HepG2 (cell line): ENCODE results near the gene PLCG1. TPM values are rescaled to one million over a fixed set of nuclear protein-coding genes. Genes with fewer than 3 reads are reported as not detected.

Source experiments
- ATAC-seq: fragments of 200-7000 bp; cut with Tn5 transposase; 3 replicates; pipeline ENCODE4 v1.9.1; 2020; ENCODE audit warnings: mild to moderate bottlenecking, moderate library complexity
- BruUV-seq: library from RNA; stranded (reverse); fragments of 400-500 nt; replicated peaks from 2 replicates; lab custom pipeline; 2021; lab: Mats Ljungman, UMichigan
- CTCF ChIA-PET: fragments of 300-600 bp; formaldehyde crosslinking; extraction: SDS; loops from one replicate; lab custom pipeline; 2021; ENCODE audit warnings: low total read pairs, inconsistent platforms, low intra/inter-chr PET ratio; lab: Yijun Ruan, JAX
- POLR2A ChIA-PET: fragments of 350-600 bp; sonication (Branson Sonifier 250); formaldehyde crosslinking; loops from one replicate; lab custom pipeline; 2020; ENCODE audit warnings: antibody characterized with exemption, inconsistent platforms; lab: Yijun Ruan, JAX
- DNase-seq: peaks from one replicate; pipeline ENCODE4 v3.0.0-alpha.2; 2015; ENCODE audit warnings: low spot score
- FAIRE-seq: peaks from 3 replicates; lab custom pipeline; 2011; peaks lifted over from hg19 to GRCh38; lab: Jason Lieb, UNC
- H2AFZ ChIP-seq: one replicate; pipeline ENCODE4 v1.6.1; 2011; ENCODE audit warnings: low read length, inconsistent platforms
- H3K27ac ChIP-seq: fragments of 300-600 bp; 3 replicates; pipeline ENCODE4 v1.8.0; 2011; ENCODE audit warnings: mixed run types, mild to moderate bottlenecking, mixed read lengths, low read length, inconsistent platforms; ENCODE audit not compliant: insufficient read depth; ENCODE audit errors: extremely low read length
- H3K27me3 ChIP-seq, 2 experiments: fragments of 200-600 bp in 1 of 2; 2 replicates in 1 of 2; 3 replicates in 1 of 2; pipeline versions ENCODE4 v1.6.0 to v1.8.0; 2011; ENCODE audit warnings: low read length in 2 of 2, mild to moderate bottlenecking in 2 of 2, moderate library complexity in 2 of 2, inconsistent platforms in 1 of 2; ENCODE audit not compliant: insufficient read depth in 2 of 2, control insufficient read depth in 1 of 2
- H3K36me3 ChIP-seq, 2 experiments: fragments of 200-600 bp in 1 of 2; replicated peaks in 1 of 2; 2 replicates in 1 of 2; 3 replicates in 1 of 2; pipeline versions ENCODE4 v1.5.1 to v1.8.0; 2011; ENCODE audit warnings: low read length in 2 of 2, inconsistent platforms in 1 of 2; ENCODE audit not compliant: insufficient read depth in 2 of 2, control insufficient read depth in 1 of 2
- H3K4me1 ChIP-seq: 2 replicates; pipeline ENCODE4 v1.5.1; 2012; ENCODE audit warnings: low read length, inconsistent platforms; ENCODE audit not compliant: insufficient read depth
- H3K4me2 ChIP-seq: 2 replicates; pipeline ENCODE4 v1.6.0; 2011; ENCODE audit warnings: low read depth, low read length, inconsistent platforms
- H3K4me3 ChIP-seq, 3 experiments: fragments of 200-600 bp in 1 of 3; sonication (generic), shearing (Covaris generic) in 1 of 3; replicated peaks in 1 of 3; 2 replicates each; pipeline ENCODE4 v1.5.1; 2011 to 2016; ENCODE audit warnings: low read length in 3 of 3, inconsistent platforms in 2 of 3, low read depth in 2 of 3, mild to moderate bottlenecking in 2 of 3, control low read depth in 1 of 3, mixed read lengths in 1 of 3; ENCODE audit not compliant: insufficient read depth in 1 of 3
- H3K79me2 ChIP-seq: one replicate; pipeline ENCODE4 v1.6.1; 2011; ENCODE audit warnings: low read length, inconsistent platforms; ENCODE audit not compliant: insufficient read depth
- H3K9ac ChIP-seq: 2 replicates; pipeline ENCODE4 v1.6.0; 2011; ENCODE audit warnings: mild to moderate bottlenecking, low read depth, low read length, inconsistent platforms; ENCODE audit not compliant: insufficient read depth
- H3K9me3 ChIP-seq: 2 replicates; pipeline ENCODE4 v1.5.1; 2012; ENCODE audit warnings: mild to moderate bottlenecking, low read length
- H4K20me1 ChIP-seq: 2 replicates; pipeline ENCODE4 v1.6.0; 2011; ENCODE audit warnings: inconsistent platforms, mild to moderate bottlenecking, low read length, moderate library complexity; ENCODE audit not compliant: insufficient read depth
- EHMT2 ChIP-seq: fragments of 200-600 bp; sonication (generic); IDR thresholded peaks from 2 replicates; pipeline ENCODE4 v1.7.0; 2017; ENCODE audit warnings: antibody characterized with exemption, low read depth, low read length, borderline replicate concordance
- FOSL1 ChIP-seq: sonication (generic); formaldehyde crosslinking; IDR thresholded peaks from 2 replicates; pipeline ENCODE4 v1.9.0; 2021; ENCODE audit warnings: missing genetic modification reagents, borderline replicate concordance
- FOXO4 ChIP-seq: sonication (generic); formaldehyde crosslinking; conservative IDR thresholded peaks from 2 replicates; pipeline ENCODE4 v1.8.1; 2023; ENCODE audit warnings: missing genetic modification reagents
- MEF2D ChIP-seq: sonication (generic); formaldehyde crosslinking; IDR thresholded peaks from 2 replicates; pipeline ENCODE4 v1.5.1; 2020; ENCODE audit warnings: mild to moderate bottlenecking, missing genetic modification reagents
- MXD3 ChIP-seq: IDR thresholded peaks from 2 replicates; pipeline ENCODE4 v1.6.1; 2016; ENCODE audit warnings: mild to moderate bottlenecking, missing biosample characterization, missing genetic modification reagents
- PHF20 ChIP-seq: sonication (generic); formaldehyde crosslinking; IDR thresholded peaks from 2 replicates; pipeline ENCODE4 v1.5.0; 2020; ENCODE audit warnings: mild to moderate bottlenecking, missing genetic modification reagents
- SIN3A ChIP-seq: IDR thresholded peaks from 2 replicates; pipeline ENCODE4 v1.6.1; 2011; ENCODE audit warnings: low read depth, mild to moderate bottlenecking, control low read depth, low read length, borderline replicate concordance
- TGIF2 ChIP-seq: IDR thresholded peaks from 2 replicates; pipeline ENCODE4 v1.6.1; 2016; ENCODE audit warnings: control low read depth, missing compliant biosample characterization
- ZFP36L1 ChIP-seq: sonication (generic); formaldehyde crosslinking; IDR thresholded peaks from 2 replicates; pipeline ENCODE4 v1.8.0; 2022; ENCODE audit warnings: mild to moderate bottlenecking, missing genetic modification reagents, moderate library complexity
- ZNF350 ChIP-seq: sonication (generic); formaldehyde crosslinking; IDR thresholded peaks from 2 replicates; pipeline ENCODE4 v1.4.0; 2020; ENCODE audit warnings: mild to moderate bottlenecking, low read depth, missing genetic modification reagents, borderline replicate concordance
- ZNF431 ChIP-seq: sonication (generic); formaldehyde crosslinking; IDR thresholded peaks from 2 replicates; pipeline ENCODE4 v1.9.0; 2022; ENCODE audit warnings: missing genetic modification reagents, low read depth, mild to moderate bottlenecking, borderline replicate concordance
- ZNF558 ChIP-seq: sonication (generic); formaldehyde crosslinking; IDR thresholded peaks from 2 replicates; pipeline ENCODE4 v1.9.0; 2022; ENCODE audit warnings: mild to moderate bottlenecking, missing genetic modification reagents, borderline replicate concordance
- ZNF569 ChIP-seq: sonication (generic); formaldehyde crosslinking; IDR thresholded peaks from 2 replicates; pipeline ENCODE4 v1.5.0; 2020; ENCODE audit warnings: mild to moderate bottlenecking, missing genetic modification reagents, moderate library complexity, borderline replicate concordance
- ZNF589 ChIP-seq: sonication (generic); formaldehyde crosslinking; conservative IDR thresholded peaks from 2 replicates; pipeline ENCODE4 v1.8.0; 2022; ENCODE audit warnings: mild to moderate bottlenecking, moderate library complexity, missing genetic modification reagents
- ZNF687 ChIP-seq: sonication (generic); formaldehyde crosslinking; IDR thresholded peaks from 2 replicates; pipeline ENCODE4 v1.5.1; 2020; ENCODE audit warnings: mild to moderate bottlenecking, missing genetic modification reagents, moderate library complexity
- WGBS: methylation state at CpG from one replicate; pipeline ENCODE4 v1.1.6; 2017; ENCODE audit warnings: low lambda C conversion rate; 5-methylcytosine and 5-hydroxymethylcytosine counted together
- in situ Hi-C: cut with HindIII; loops from 2 replicates; pipeline ENCODE4 v1.10.0; 2017; ENCODE audit warnings: low pct_unique_long_range_greater_than_20kb; ENCODE audit not compliant: extremely low pct_ligation_motif_present
- intact Hi-C: fragments of 100-400 bp; cut with micrococcal nuclease; formaldehyde crosslinking; loops from one replicate; pipeline ENCODE4 v1.10.0; 2022; ENCODE audit not compliant: unreplicated experiment
- polyA plus RNA-seq, 8 experiments: library from polyadenylated mRNA; depleted of rRNA in 3 of 8; stranded (reverse) in 7 of 8; unstranded in 1 of 8; fragments of >200 nt; fragmentation: Illumina TruSeq in 4 of 8; extraction: Trizol in 4 of 8; gene quantifications; 2 replicates each; pipeline versions ENCODE4 v1.2.1 to v1.2.3, GENCODE V29; 2011 to 2016; ENCODE audit warnings: low read depth in 4 of 8, missing spikeins in 1 of 8, mixed read lengths in 1 of 8; ENCODE audit not compliant: insufficient read depth in 1 of 8
- total RNA-seq, 5 experiments: library from RNA; depleted of rRNA; stranded (reverse); fragments of >200 nt; fragmentation: Illumina TruSeq; extraction: Trizol; gene quantifications; 2 replicates each; pipeline ENCODE4 v1.2.3, GENCODE V29; 2016; ENCODE audit warnings: low read depth in 1 of 5
- TF ChIP-seq, protein P1 (sequence below): sonication (generic); formaldehyde crosslinking; IDR thresholded peaks from 2 replicates; pipeline ENCODE4 v1.8.0; 2022; ENCODE audit warnings: missing genetic modification reagents, mild to moderate bottlenecking, moderate library complexity, borderline replicate concordance

The PLCG1 gene
- total and polyA plus RNA-seq, 2 of the 13 experiments (the other 11 are each of a cell fraction or from before 2014, with no cell fraction given), result 85.3 to 158 TPM

GRCh38 chr20:41162396-41162795 is 25.1 kb downstream of the PLCG1 start (continued):
- TF ChIP-seq ZNF687 (CRISPR knock-in tag) (peak; percentile 4; the same call in 1 of the 2 replicates), ZNF558 (no peak), ZNF589 (CRISPR knock-in tag) (no peak), ZNF569 (CRISPR knock-in tag) (no peak), PHF20 (CRISPR knock-in tag) (no peak), SIN3A (no peak)

GRCh38 chr20:41163821-41164220 is 26.5 kb downstream of the PLCG1 start:
- intact Hi-C loops, result no loop called here
- no TSS peak for BruUV-seq
- H3K9me3 ChIP-seq, result no peaks in the 10 kb centered on the region
- no peak for ATAC-seq
- H3K36me3 ChIP-seq, result peaks cover 77 to 99% of the 10 kb centered on the region in 2 experiments
- H3K9ac ChIP-seq, result no peak overlapping the region
- no peaks in the 10 kb centered on the region for H3K27me3 ChIP-seq
- POLR2A ChIA-PET, result no interaction called here
- FAIRE-seq, result no peak
- no peak overlapping the region for H3K27ac ChIP-seq
- H3K4me1 ChIP-seq, result no peaks in the 10 kb centered on the region
- in situ Hi-C loops, result no loop called here
- no peak overlapping the region for H3K4me3 ChIP-seq
- H4K20me1 ChIP-seq, result no peaks in the 10 kb centered on the region
- H3K79me2 ChIP-seq, result peaks cover 3% of the 10 kb centered on the region
- no peak overlapping the region for H3K4me2 ChIP-seq
- no peak overlapping the region for H2AFZ ChIP-seq
- DNase-seq, result no peak
- CTCF ChIA-PET, result no interaction called here
- WGBS, result 94% methylated on average over 11 of the region's 11 CpGs
- TF ChIP-seq FOSL1 (CRISPR knock-in tag) (no peak), ZNF431 (no peak), ZFP36L1 (CRISPR knock-in tag) (no peak), EHMT2 (no peak), TGIF2 (CRISPR knock-in tag) (no peak), FOXO4 (CRISPR knock-in tag) (no peak), MEF2D (CRISPR knock-in tag) (no peak), ZNF350 (CRISPR knock-in tag) (no peak), MXD3 (CRISPR knock-in tag) (no peak)
- TF ChIP-seq, protein P1, sequence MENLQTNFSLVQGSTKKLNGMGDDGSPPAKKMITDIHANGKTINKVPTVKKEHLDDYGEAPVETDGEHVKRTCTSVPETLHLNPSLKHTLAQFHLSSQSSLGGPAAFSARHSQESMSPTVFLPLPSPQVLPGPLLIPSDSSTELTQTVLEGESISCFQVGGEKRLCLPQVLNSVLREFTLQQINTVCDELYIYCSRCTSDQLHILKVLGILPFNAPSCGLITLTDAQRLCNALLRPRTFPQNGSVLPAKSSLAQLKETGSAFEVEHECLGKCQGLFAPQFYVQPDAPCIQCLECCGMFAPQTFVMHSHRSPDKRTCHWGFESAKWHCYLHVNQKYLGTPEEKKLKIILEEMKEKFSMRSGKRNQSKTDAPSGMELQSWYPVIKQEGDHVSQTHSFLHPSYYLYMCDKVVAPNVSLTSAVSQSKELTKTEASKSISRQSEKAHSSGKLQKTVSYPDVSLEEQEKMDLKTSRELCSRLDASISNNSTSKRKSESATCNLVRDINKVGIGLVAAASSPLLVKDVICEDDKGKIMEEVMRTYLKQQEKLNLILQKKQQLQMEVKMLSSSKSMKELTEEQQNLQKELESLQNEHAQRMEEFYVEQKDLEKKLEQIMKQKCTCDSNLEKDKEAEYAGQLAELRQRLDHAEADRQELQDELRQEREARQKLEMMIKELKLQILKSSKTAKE (CRISPR knock-in tag), result no peak
